Smooth muscle cell of the brain vasculature (primary cell): ENCODE results near the gene TMEM181.
"Not testable (repeated sequence)": the region's sequence is repeated elsewhere in the genome, so short reads cannot be mapped to it uniquely, and the experiment has no call there.

Source experiments
- DNase-seq: peaks from one replicate; pipeline ENCODE4 v3.0.0-alpha.2; 2012; ENCODE audit warnings: low read depth, low spot score

Gene TMEM181

GRCh38 chr6:158660333-158660754, 100.5 kb downstream of the TMEM181 start:
- no peak for DNase-seq

- no peak for DNase-seq
These were observed 101.3 kb downstream of the TMEM181 start for GRCh38 chr6:158661156-158661685.

- no peak for DNase-seq
These were observed 102.7 kb downstream of the TMEM181 start for GRCh38 chr6:158662607-158662953.

GRCh38 chr6:158662954-158663624, 103.2 kb downstream of the TMEM181 start:
- no peak for DNase-seq

GRCh38 chr6:158663625-158664165, 103.8 kb downstream of the TMEM181 start:
- no peak for DNase-seq

- DNase-seq = no peak
These were observed 105.4 kb downstream of the TMEM181 start for GRCh38 chr6:158665332-158665731.

- no peak for DNase-seq
These were observed 106.9 kb downstream of the TMEM181 start for GRCh38 chr6:158666628-158667359.

GRCh38 chr6:158667360-158667981, 107.6 kb downstream of the TMEM181 start:
- no peak for DNase-seq

- no peak for DNase-seq
These were observed 108.8 kb downstream of the TMEM181 start for GRCh38 chr6:158668707-158669103.

GRCh38 chr6:158669145-158670035, 109.5 kb downstream of the TMEM181 start:
- DNase-seq = no peak

GRCh38 chr6:158672119-158672518, 112.2 kb downstream of the TMEM181 start:
- not testable (repeated sequence) for DNase-seq

GRCh38 chr6:158672726-158673125, 112.8 kb downstream of the TMEM181 start:
- DNase-seq = no peak

GRCh38 chr6:158674342-158675131, 114.6 kb downstream of the TMEM181 start:
- DNase-seq = no peak

GRCh38 chr6:158677094-158677493, 117.2 kb downstream of the TMEM181 start:
- not testable (repeated sequence) for DNase-seq

- no peak for DNase-seq
These were observed 118.2 kb downstream of the TMEM181 start for GRCh38 chr6:158677906-158678578.

- DNase-seq = no peak
These were observed 120.1 kb downstream of the TMEM181 start for GRCh38 chr6:158680015-158680414.

- DNase-seq = no peak
These were observed 120.6 kb downstream of the TMEM181 start for GRCh38 chr6:158680481-158680880.

- DNase-seq = no peak
These were observed 124.4 kb downstream of the TMEM181 start for GRCh38 chr6:158684311-158684710.

- no peak for DNase-seq
These were observed 124.9 kb downstream of the TMEM181 start for GRCh38 chr6:158684745-158685324.
